B cell (primary cell): ENCODE measurements around the gene RAC3. TPM values are rescaled to one million over a fixed set of nuclear protein-coding genes. Genes with fewer than 3 reads are reported as not detected.

Experiments used
- ATAC-seq: fragments of 200-7000 bp; cut with Tn5 transposase; one replicate; pipeline ENCODE4 v1.10.0; 2021; ENCODE audit warnings: low read depth, mild to moderate bottlenecking, moderate number of reproducible peaks, moderate library complexity
- CTCF ChIA-PET: fragments of 350-600 bp; sonication (Branson Sonifier 250); formaldehyde crosslinking; loops from one replicate; lab custom pipeline; 2021; ENCODE audit warnings: antibody characterized with exemption, inconsistent platforms; lab: Charles Lee
- POLR2A ChIA-PET: fragments of 350-600 bp; sonication (Branson Sonifier 250); formaldehyde crosslinking; loops from one replicate; lab custom pipeline; 2021; ENCODE audit warnings: antibody characterized with exemption; lab: Charles Lee
- DNase-seq: peaks from one replicate; pipeline ENCODE4 v3.0.0; 2013
- H2AFZ ChIP-seq: 2 replicates; pipeline ENCODE4 v1.6.1; 2012; ENCODE audit warnings: mild to moderate bottlenecking, low read depth, low read length; ENCODE audit not compliant: insufficient read depth, poor library complexity, severe bottlenecking
- H3K27ac ChIP-seq, 2 donors: 1 replicate in 1 of 2; 2 replicates in 1 of 2; pipeline ENCODE4 v1.5.1; 2012 to 2013; ENCODE audit warnings: low read length in 2 of 2, mild to moderate bottlenecking in 2 of 2, moderate library complexity in 1 of 2
- H3K27me3 ChIP-seq, 4 experiments: fragments of 200-600 bp in 1 of 4; sonication (generic) in 1 of 4; replicated peaks in 1 of 4; 1 replicate in 2 of 4; 2 replicates in 2 of 4; pipeline versions ENCODE4 v1.6.1 to v1.7.0; 2013 to 2016; ENCODE audit warnings: low read length in 3 of 4, mild to moderate bottlenecking in 2 of 4, mixed read lengths in 1 of 4, moderate library complexity in 1 of 4; ENCODE audit not compliant: insufficient read depth in 4 of 4, control insufficient read depth in 3 of 4; ENCODE audit errors: control extremely low read depth in 1 of 4
- H3K36me3 ChIP-seq, 2 experiments: replicated peaks in 1 of 2; 1 replicate in 1 of 2; 2 replicates in 1 of 2; pipeline versions ENCODE4 v1.6.1 to v1.7.1; 2013; ENCODE audit warnings: low read length in 1 of 2; ENCODE audit not compliant: insufficient read depth in 2 of 2, control insufficient read depth in 1 of 2; ENCODE audit errors: control extremely low read depth in 1 of 2, extremely low read depth in 1 of 2
- H3K4me1 ChIP-seq, 2 donors: fragments of 200-600 bp in 1 of 2; sonication (generic) in 1 of 2; 1 replicate in 1 of 2; 2 replicates in 1 of 2; pipeline versions ENCODE4 v1.5.1 to v1.6.1; 2013 to 2017; ENCODE audit warnings: low read length in 2 of 2; ENCODE audit not compliant: control insufficient read depth in 2 of 2, insufficient read depth in 2 of 2
- H3K4me2 ChIP-seq: replicated peaks from 2 replicates; pipeline ENCODE3; 2012; ENCODE audit warnings: mild to moderate bottlenecking, low read depth, low read length; ENCODE audit not compliant: poor library complexity, severe bottlenecking
- H3K4me3 ChIP-seq, 5 experiments: fragments of 200-600 bp in 1 of 5; sonication (generic) in 1 of 5; 1 replicate in 3 of 5; 2 replicates in 2 of 5; pipeline versions ENCODE4 v1.5.1 to v1.7.0; 2011 to 2016; ENCODE audit warnings: low read length in 4 of 5, mild to moderate bottlenecking in 4 of 5, low read depth in 2 of 5, control low read depth in 1 of 5, moderate library complexity in 1 of 5; ENCODE audit not compliant: insufficient read depth in 1 of 5; ENCODE audit errors: control extremely low read depth in 1 of 5, extremely low read depth in 1 of 5
- H3K79me2 ChIP-seq: fragments of 200-600 bp; sonication (generic); one replicate; pipeline ENCODE4 v1.6.0; 2016; ENCODE audit warnings: low read length; ENCODE audit not compliant: control insufficient read depth, insufficient read depth
- H3K9ac ChIP-seq: fragments of 200-600 bp; sonication (generic); 2 replicates; pipeline ENCODE4 v1.6.1; 2017; ENCODE audit warnings: mild to moderate bottlenecking, low read length, moderate library complexity
- H3K9me3 ChIP-seq, 3 donors: one replicate each; pipeline versions ENCODE4 v1.6.1 to v1.7.1; 2013; ENCODE audit warnings: low read length in 2 of 3; ENCODE audit not compliant: control insufficient read depth in 2 of 3, insufficient read depth in 1 of 3; ENCODE audit errors: control extremely low read depth in 1 of 3
- H4K20me1 ChIP-seq: 2 replicates; pipeline ENCODE4 v1.6.0; 2012; ENCODE audit warnings: mild to moderate bottlenecking, low read length; ENCODE audit not compliant: insufficient read depth, control insufficient read depth, poor library complexity, severe bottlenecking
- H3K27ac Mint-ChIP-seq: one replicate; pipeline ENCODE4 v1.8.0; 2021; ENCODE audit warnings: mixed read lengths
- H3K27me3 Mint-ChIP-seq: one replicate; pipeline ENCODE4 v1.8.0; 2021; ENCODE audit warnings: mixed read lengths
- H3K4me1 Mint-ChIP-seq: one replicate; pipeline ENCODE4 v1.8.0; 2021; ENCODE audit warnings: mixed read lengths
- H3K4me3 Mint-ChIP-seq: one replicate; pipeline ENCODE4 v1.8.0; 2021; ENCODE audit warnings: mixed read lengths
- H3K9me3 Mint-ChIP-seq: one replicate; pipeline ENCODE4 v1.8.0; 2022; ENCODE audit warnings: mixed read lengths; ENCODE audit not compliant: insufficient read depth
- EZH2 ChIP-seq: IDR thresholded peaks from 2 replicates; pipeline ENCODE4 v1.6.1; 2012; ENCODE audit warnings: borderline replicate concordance, low read depth, mild to moderate bottlenecking, moderate library complexity, low read length; ENCODE audit not compliant: insufficient read depth, poor library complexity, severe bottlenecking
- WGBS: methylation state at CpG from one replicate; pipeline ENCODE4 v1.1.5; 2013; ENCODE audit warnings: missing lambda C conversion rate; ENCODE audit not compliant: insufficient coverage; 5-methylcytosine and 5-hydroxymethylcytosine counted together
- intact Hi-C: fragments of 100-400 bp; cut with micrococcal nuclease; formaldehyde crosslinking; loops from one replicate; pipeline ENCODE4 v1.10.0; 2022
- polyA plus RNA-seq: library from polyadenylated mRNA; depleted of rRNA; stranded (reverse); fragments of >200 nt; gene quantifications from 2 replicates; pipeline ENCODE4 v1.2.3, GENCODE V29; 2012
- total RNA-seq, 2 donors: library from RNA; stranded (reverse); fragments of 120-200 nt in 1 of 2; gene quantifications; 1 replicate in 1 of 2; 2 replicates in 1 of 2; pipeline versions ENCODE4 v1.2.3 to v1.2.4, GENCODE V29; 2013 to 2022
- TF ChIP-seq, protein P1 (sequence below): fragments of 200-600 bp; IDR thresholded peaks from one replicate; pipeline ENCODE4 v1.8.0; 2022; ENCODE audit warnings: antibody characterized with exemption, mild to moderate bottlenecking

RAC3 gene
- total and polyA plus RNA-seq, 2 donors (not counting 1 experiment from before 2014, with no cell fraction given), result 0.62 to 2.0 TPM

DNA sequence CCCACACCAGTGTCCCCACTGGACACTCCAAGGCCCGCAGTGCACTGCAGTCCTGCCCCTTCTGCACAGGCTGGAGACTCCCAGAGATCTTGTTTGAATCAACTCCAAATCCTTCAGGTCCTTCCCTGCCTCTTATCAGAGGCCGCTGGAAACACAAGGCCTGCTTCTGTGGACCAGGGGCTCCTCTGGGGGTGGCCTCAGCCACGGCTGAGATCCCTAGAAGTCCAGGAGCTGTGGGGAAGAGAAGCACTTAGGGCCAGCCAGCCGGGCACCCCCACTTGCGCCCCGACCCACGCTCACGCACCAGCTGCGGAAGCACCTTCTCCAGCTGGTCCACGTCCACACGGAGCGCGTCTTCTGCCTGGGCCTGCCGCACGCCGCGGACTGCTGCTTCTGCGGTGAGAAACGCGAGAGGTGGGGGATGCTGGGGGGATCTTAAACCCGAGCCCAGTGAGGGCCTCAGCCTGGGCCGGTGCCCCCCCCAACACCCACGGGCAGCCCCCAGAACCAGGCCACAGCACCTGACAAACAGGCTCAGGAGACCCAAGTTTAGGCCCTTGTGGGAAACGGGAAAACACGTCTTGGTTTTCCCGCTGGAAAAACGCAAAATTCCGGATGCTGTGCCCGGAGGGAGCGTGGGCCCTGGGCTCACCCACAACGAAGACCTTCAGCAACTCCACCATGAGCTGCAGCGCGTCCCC is 12.3 kb upstream of the RAC3 start:
- Histone ChIP-seq H3K79me2 (peaks cover 14% of the 10 kb centered on the region), H3K9ac (no peak overlapping the region), H3K27me3 (peaks cover 0 to 3% (median 0%) of the 10 kb centered on the region in 4 experiments), H3K4me1 (peaks cover 14 to 30% of the 10 kb centered on the region in 2 donors), H4K20me1 (peaks cover 25% of the 10 kb centered on the region), H3K9me3 (no peaks in the 10 kb centered on the region), H3K4me3 (no peak overlapping the region), H3K27ac (no peak overlapping the region), H3K4me2 (no peak overlapping the region), H3K36me3 (peaks cover 0 to 3% of the 10 kb centered on the region in 2 experiments), H2AFZ (no peak overlapping the region)
- DNase-seq (no peak), ATAC-seq (no peak)
- Mint-ChIP-seq H3K4me3 (no peak overlapping the region), H3K9me3 (no peaks in the 10 kb centered on the region), H3K27me3 (no peaks in the 10 kb centered on the region), H3K4me1 (peaks cover 15% of the 10 kb centered on the region), H3K27ac (no peak overlapping the region)
- ChIA-PET CTCF (interaction anchor here (0.6 to 7.2 kb wide), 9 partner anchors 19 to 135 kb away, joined by 3 to 91 read pairs (median 4); partner anchors contain the start of genes ASPSCR1, DCXR and MAFG), POLR2A (no interaction called here)
- TF ChIP-seq EZH2, result no peak
- TF ChIP-seq, protein P1, sequence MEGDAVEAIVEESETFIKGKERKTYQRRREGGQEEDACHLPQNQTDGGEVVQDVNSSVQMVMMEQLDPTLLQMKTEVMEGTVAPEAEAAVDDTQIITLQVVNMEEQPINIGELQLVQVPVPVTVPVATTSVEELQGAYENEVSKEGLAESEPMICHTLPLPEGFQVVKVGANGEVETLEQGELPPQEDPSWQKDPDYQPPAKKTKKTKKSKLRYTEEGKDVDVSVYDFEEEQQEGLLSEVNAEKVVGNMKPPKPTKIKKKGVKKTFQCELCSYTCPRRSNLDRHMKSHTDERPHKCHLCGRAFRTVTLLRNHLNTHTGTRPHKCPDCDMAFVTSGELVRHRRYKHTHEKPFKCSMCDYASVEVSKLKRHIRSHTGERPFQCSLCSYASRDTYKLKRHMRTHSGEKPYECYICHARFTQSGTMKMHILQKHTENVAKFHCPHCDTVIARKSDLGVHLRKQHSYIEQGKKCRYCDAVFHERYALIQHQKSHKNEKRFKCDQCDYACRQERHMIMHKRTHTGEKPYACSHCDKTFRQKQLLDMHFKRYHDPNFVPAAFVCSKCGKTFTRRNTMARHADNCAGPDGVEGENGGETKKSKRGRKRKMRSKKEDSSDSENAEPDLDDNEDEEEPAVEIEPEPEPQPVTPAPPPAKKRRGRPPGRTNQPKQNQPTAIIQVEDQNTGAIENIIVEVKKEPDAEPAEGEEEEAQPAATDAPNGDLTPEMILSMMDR, result no peak
- WGBS, result 97% methylated on average over 23 of the region's 33 CpGs
- intact Hi-C loops, result no loop called here
